ENCODE measurements around the gene CAMSAP1.
"Not testable (repeated sequence)": the region's sequence is repeated elsewhere in the genome, so short reads cannot be mapped to it uniquely, and the experiment has no call there.

Gene CAMSAP1

GRCh38 chr9:135896205-135896604 is 11.1 kb downstream of the CAMSAP1 start:
- no peak for DNase-seq

DNA sequence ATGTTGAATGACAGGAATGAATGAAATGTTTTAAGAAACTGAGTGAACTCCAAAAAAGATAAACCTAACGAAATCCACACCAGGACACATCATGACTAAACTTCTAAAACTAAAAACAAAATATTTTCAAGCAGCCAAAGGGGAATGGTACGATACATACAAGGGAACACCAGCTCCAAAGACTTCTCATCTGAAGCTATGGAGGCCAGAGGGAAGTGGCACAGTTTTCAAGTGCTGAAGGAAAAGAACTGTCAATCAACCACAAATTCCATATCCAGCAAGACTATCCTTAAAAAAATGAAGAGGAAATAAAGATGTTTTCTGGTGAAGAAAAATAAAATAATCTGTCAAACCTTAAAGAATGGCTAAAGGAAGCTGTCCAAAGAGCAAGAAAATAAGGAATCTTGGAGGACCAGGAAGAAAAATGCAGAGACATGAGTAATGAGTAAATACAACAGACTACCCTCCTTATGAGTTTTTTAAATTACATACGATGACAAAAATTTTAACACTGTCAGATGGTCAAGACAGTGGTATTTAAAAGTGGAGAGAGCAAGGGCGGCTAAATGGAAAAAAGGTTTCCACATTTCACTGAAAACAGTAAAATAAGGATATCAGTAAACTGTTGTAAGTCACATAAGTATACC is 12.0 kb downstream of the CAMSAP1 start:
- no peak for DNase-seq

DNA sequence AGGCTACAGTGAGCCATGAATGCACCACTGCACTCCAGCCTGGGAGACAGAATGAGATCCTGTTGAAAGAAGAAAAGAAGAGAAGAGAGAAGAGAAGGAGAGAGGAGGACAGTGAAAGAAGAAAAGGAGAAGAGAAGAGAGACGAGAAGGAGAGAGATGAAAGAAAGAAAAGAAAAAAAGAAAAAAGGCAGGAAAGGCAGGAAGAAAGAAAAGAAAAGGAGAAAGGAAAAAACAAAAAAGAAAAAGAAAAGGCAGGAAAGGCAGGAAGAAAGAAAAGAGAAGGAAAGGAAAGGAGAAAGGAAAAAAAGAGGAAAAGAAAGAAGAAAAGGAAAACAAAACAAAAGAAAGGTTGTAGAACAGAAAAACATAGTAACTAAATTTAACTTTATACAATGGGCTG is 14.2 kb downstream of the CAMSAP1 start:
- no peak for DNase-seq

DNA sequence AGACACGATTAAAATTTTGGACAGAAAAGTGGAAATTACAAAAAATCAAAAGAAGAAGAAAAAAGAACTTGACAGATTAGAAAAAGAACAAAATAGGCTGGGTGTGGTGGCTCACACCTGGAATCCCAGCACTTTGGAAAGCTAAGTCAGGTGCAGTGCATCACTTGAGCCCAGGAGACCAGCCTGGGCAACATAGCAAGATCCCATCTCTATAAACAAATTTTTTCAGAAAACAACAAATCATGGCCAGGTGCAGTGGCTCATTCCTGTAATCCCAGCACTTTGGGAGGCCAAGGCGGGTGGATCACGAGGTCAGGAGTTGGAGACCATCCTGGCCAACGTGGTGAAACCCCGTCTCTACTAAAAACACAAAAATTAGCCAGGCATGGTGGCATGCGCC is 15.0 kb downstream of the CAMSAP1 start:
- DNase-seq = not testable (repeated sequence)

DNA sequence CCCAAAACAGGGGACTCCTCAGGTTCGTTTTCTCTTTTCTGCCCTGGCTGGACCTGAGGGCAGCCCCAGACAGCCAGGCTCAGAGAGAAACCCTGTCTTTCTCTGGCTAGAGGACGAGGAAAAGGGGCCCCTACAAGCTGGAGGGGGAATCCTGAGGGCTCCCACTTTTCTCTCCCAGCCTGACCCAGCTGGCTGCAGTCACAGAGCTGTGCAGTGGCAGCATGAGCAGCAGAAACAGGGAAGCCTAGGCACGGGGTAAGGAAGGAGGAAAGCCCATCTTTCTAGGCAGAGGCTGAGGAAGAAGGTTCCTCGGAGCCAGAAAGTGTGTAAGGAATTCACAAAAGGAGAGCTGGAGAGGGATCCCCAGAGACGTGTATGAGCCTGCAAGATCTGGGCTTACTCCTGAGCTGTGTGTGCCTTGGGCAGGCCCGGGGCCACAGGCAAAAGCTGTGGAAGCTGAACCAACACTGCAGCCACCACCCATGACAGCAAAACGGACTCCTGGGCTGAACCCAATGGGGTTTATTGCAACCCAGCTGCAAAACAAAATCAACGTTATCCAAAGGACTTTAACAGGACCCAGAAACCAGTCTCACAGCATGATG is 16.2 kb downstream of the CAMSAP1 start:
- no peak for DNase-seq

DNA sequence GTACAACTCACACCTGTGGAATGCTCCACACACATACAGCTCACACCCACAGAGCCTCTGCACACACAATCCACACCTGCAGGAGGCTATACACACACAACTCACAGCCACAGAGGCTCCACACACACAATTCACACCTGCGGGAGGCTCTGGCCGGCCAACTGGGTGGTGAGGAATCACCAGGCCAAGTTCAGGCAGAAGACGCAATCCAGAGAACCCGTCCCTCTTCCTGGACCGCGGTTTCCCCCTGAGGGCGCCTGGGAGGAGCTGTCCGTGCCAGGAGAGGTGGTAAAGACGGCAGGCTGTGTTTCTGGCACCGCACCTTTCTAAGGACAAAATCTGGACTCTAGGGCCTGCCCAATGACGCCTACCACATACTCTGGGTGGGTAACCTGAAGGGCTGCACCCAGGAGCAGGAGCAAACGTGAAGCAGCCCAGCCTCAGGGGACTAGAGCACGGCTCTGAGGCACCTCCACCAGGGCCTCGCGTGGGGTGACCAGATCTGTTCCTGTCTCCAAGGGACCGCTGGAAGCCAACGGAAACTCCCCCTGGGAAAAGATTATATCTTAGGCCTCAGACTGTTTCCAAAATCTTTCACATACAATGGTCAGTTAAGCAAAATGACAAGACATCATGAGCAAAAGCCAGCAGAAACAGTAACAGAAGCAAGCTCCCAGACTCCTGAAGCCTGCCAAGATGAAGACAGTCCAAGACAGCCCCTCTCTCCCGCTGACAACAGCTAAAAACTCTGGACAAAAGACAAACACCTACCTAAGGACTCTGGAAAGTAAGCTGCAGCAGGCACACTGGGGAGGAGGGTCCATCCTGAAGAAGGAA is 16.9 kb downstream of the CAMSAP1 start:
- no peak for DNase-seq

- peak in 1 of 2 experiments; percentile 15 for DNase-seq
Measured at GRCh38 chr9:135889564-135890189, 17.7 kb downstream of the CAMSAP1 start.

DNA sequence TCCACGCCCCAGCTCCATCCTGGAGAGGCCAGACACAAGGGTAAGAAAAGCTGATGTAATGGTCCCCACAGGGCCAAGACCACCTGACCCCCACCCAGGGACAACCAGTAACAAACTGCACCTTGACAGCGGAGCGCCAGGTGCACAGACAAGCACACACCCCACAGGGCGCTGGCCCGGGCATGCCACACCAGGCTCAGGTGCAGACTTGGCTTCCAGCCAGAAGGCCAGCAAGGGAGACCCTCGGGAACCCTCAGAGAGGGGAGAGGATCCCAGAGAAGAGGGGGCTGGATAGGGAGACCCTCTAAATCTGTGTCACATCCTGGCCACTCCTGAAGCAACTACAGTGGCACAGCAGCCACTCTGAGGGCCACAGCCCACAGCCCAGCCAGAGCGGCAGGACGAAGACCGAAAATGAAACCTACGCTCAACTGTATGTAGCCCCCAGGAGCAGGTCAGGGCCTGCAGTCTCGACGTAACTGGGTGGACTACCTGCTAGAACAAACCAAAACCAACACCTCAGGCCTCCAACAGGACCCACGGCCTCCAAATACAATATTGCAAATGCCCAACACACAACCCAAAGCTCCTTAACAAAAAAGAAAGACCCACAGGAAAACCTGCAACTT is 18.5 kb downstream of the CAMSAP1 start:
- DNase-seq = peak in 1 of 2 experiments; percentile 50

DNA sequence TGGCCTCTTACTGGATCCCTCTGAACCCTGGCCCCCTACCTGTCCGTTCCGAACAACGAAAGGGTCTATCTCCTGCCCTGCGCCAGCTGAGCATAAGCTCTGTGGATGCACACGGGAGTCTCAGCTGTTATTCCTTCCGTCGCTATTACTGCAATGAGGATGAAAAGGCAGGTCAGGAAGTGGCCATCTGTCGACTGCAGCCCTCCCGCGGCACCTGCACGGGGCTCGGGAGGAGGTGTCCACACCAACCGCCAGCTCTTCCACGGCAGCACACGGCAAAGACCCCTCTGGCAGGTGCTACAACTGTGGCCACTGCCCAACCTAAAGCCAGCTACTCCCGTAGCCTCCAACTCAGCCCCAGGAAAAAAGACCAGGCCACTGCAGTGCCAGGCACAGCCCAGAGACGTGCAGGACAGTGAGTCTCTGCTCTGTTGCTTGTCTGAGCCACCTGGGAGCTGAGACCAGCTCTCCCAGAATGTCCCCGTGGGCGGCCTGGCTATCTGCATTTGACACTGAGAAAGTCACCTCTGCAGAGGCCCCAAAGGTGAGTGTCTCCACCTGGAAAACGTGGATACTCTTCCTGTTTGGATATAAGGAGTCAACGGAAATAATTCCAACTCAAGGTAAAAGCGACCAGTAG is 19.1 kb downstream of the CAMSAP1 start:
- no peak for DNase-seq

GRCh38 chr9:135887585-135888050 is 19.7 kb downstream of the CAMSAP1 start:
- peak in 1 of 2 experiments; percentile 12 for DNase-seq

DNA sequence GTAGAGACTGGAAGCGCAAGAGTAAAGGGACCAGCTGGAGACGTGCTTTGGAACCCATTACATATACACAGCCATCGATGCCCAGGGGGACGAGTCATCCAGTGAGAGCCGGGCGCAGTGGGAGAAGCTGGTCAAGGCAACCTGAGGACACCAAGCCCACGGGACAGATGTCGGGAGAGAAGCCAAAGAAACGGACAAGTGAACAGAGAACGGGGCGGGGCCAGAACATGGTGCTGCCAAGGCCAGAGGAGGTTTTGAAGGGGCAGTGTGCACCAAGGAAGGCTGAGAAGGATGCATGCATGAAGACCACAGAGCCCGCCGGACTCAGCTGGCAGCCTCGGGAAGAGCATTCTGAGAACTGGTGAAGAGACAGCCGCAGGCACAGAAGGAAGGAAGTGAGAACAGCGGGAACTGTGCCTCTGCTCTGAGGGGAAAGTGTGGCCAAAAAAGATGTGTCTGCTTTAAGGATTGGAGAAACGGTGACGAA is 20.3 kb downstream of the CAMSAP1 start:
- no peak for DNase-seq

DNA sequence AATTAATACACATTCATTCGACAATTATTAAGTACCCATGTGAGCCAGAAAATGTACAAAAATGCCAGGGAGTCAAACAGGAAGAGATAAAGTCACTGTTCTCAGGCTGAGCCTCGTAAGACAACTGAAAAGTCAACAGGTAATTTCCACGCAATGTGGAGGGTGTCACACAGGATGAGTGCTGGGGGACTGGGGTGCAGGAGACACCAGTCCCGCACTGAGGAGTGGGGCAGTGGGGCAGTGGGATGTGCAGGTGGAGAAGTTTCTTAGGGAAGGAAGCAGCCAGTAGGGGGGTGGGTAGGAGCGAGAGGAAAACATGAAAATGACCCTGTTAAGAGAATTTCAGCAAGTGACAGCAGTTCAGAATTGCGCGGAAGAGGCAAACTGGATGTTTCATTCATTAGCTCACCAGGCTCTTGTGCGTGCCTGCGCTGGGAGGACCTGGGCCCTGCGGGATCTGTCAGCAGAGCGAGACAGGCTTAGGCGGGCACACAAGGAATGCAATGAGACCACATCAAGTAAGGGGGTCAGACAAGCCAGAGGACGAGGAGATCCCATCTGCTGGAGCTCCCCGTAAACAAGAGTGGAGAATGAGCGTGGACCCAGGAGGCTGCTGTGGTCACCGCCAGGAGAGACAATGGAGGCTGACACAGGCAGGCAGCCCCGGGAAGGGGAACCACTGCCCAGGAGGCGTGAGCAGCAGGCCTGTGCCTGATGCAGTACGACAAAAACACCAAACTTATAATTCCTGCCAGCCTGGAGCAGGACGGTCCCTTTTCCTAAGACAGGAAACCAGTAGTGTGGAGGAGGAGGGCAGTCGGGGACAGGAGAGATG is 21.0 kb downstream of the CAMSAP1 start:
- no peak for DNase-seq

DNA sequence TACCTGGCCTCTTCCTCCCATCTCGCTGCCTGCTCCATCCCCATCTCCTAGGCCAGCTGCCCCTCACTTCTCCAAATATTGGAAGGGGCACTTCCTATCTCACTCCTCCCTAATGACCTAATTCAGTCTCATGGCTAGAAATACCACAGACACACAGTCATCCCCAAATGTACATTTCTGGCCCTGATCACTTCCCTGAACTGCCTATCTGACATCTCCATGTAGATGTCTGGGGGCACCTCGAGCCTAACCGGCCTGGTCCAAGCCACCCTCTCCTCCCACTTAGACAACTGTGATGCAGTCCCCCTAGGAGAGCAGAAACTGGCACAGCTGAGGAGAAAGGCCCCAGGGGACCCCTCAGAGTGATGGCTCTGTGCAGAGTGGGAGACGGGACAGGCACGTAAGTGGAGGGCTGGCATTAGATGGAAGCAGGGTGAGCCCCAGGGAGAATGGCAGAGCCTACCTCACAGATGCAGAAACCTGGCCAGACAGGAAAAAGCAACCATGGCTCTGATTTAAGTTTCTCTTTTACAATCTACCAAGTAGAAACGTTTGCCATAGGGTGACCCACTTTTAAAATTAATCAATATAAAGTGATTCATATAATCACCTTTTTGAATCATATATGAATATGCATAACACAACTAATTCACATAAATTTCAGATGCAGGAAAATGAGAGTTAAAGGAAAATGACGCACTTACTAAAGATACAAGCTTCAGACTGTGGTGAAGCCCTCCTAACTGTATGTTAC is 22.1 kb downstream of the CAMSAP1 start:
- no peak for DNase-seq

DNA sequence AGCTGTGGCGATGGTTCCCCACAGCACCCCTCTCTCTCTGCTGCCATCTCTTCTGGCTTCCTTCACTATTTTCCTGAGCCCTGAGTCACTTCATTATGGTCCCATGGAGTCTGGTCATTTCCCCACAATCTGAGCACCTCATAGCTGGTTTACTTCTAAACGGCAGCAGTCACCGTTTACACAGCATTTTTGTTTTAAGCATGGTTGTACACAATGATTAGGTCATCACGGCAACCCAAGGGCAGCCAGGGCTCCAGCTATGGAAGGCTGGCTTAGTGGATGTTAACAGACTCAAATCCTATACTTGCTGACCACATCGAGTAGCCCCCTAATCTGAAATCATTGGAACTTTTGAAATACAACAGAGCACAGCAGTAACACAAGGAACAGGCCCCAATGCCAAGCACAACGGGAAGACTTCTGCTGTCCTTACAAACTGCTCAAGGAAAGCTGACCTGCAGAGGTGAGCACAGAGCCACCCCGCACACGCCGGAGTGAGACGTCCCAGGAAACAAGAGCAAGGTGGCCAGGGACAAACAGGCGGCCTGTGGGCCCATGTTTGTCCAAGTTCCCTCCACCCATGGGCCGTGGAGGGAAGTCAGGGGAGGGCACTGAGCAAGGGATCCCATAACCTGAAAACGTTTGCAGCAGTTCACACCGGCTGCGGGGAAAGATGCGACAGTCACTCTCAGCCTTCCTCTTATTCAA is 22.9 kb downstream of the CAMSAP1 start:
- no peak for DNase-seq

DNA sequence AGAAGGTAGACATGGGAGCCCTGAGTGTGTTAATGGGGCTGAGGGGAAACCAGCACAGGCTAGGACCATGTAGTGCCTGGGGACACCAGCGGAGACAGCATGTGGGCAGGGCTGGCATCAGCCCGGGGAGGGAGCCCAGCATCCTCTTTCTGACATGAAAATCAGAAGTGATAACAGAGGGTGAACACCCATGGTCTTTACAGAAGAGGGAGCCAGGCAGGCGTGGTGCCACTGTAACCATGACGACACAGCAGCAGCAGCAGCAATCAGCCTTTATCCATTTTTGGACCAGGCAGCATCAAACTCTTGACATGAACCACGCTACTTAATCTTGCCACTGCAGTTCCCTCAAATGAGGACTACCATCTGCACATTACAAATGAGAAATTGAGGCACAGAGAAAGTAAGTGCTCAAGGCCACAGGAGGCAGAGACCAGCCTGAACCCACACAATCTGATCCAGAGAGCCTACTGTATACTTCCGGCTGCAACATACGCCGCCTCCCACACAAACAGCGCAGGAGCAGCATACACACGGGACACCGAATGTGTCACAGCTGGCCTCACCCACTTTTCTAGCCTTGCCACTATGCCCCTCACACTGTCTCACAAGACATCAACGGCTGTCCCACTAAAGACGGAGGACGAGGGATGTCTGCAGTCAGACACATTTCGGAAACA is 23.8 kb downstream of the CAMSAP1 start:
- DNase-seq = no peak

DNA sequence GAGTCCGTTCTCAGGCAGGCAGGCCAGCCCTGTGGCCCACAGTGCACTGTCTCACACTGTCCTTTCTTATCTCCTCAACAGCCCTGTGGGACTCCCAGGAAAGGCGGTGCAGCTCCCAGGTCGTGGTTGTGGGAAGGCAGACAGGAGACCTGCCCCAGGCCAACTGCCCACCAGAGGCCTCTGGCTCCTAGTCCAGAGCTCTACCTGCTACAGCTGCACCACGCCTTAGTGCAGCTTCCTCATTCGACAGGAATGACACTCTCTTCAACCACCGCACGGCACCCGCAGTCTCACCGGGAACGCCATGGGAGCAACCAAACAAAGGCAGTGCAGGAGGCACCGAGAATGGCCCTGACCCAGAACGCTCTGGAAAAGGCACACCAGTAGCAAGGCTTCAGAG is 25.3 kb downstream of the CAMSAP1 start:
- no peak for DNase-seq

GRCh38 chr9:135880438-135880837 is 26.9 kb downstream of the CAMSAP1 start:
- DNase-seq = peak in 1 of 2 experiments; percentile 10

- DNase-seq = no peak
Measured at GRCh38 chr9:135879619-135880018, 27.7 kb downstream of the CAMSAP1 start.

DNA sequence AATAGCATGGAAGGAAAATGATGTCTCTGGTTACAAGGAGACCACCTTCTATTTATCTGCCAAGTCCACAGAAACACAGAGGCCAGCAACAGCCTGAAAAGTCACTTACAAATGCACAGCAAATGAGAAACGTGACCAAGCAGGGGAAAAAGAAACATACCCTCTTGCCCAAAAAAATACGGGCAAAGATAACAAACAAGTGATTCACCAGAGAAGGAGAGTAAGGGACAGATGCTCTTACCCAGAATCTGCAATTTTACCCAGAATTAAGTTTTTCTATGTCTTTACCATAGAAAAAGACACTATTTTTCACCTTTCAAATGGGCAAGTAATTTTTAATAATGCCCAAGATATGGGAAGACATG is 28.1 kb downstream of the CAMSAP1 start:
- DNase-seq = no peak
